Gastroesophageal sphincter (tissue), 4 donors: ENCODE data around the gene NPY1R. TPM values are rescaled to one million over a fixed set of nuclear protein-coding genes. Genes with fewer than 3 reads are reported as not detected.

ENCODE experiments used
- ATAC-seq: fragments of 150-250 bp; one replicate; pipeline ENCODE4 v1.9.1; 2016; ENCODE audit warnings: mild to moderate bottlenecking, moderate library complexity
- H3K27ac ChIP-seq, 4 donors: fragments of 200-600 bp; sonication (generic) in 3 of 4; 1 replicate in 3 of 4; 2 replicates in 1 of 4; pipeline ENCODE4 v1.5.1; 2016 to 2019
- H3K27me3 ChIP-seq: fragments of 200-600 bp; sonication (generic); one replicate; pipeline ENCODE4 v1.5.1; 2019
- H3K36me3 ChIP-seq, 2 donors: fragments of 200-600 bp; sonication (generic); one replicate each; pipeline ENCODE4 v1.5.1; 2019; ENCODE audit warnings: control low read depth in 1 of 2
- H3K4me1 ChIP-seq, 3 donors: fragments of 200-600 bp; sonication (generic); 1 replicate in 2 of 3; 2 replicates in 1 of 3; pipeline ENCODE4 v1.5.1; 2016 to 2019; ENCODE audit warnings: control low read depth in 2 of 3
- H3K4me3 ChIP-seq, 2 donors: fragments of 200-600 bp; sonication (generic); one replicate each; pipeline ENCODE4 v1.5.1; 2019; ENCODE audit warnings: mild to moderate bottlenecking in 1 of 2, moderate library complexity in 1 of 2
- H3K9me3 ChIP-seq, 3 donors: fragments of 200-600 bp; sonication (generic); one replicate each; pipeline ENCODE4 v1.5.1; 2017 to 2019; ENCODE audit warnings: control low read depth in 2 of 3
- CTCF ChIP-seq, 4 experiments: fragments of 200-600 bp in 2 of 4; fragments of 450-650 bp in 2 of 4; sonication (generic) in 1 of 4; IDR thresholded peaks; one replicate each; pipeline ENCODE4 v1.5.1; 2017 to 2019; ENCODE audit warnings: antibody characterized with exemption in 4 of 4, mild to moderate bottlenecking in 2 of 4, moderate library complexity in 2 of 4
- EP300 ChIP-seq: sonication (generic); formaldehyde crosslinking; IDR thresholded peaks from one replicate; pipeline ENCODE4 v1.6.1; 2017; ENCODE audit warnings: antibody characterized with exemption, mild to moderate bottlenecking
- POLR2A ChIP-seq, 2 donors: fragments of 450-650 bp; IDR thresholded peaks; one replicate each; pipeline ENCODE4 v1.6.1; 2017; ENCODE audit warnings: antibody characterized with exemption in 2 of 2, mild to moderate bottlenecking in 2 of 2, moderate library complexity in 1 of 2
- POLR2AphosphoS5 ChIP-seq: sonication (generic); formaldehyde crosslinking; IDR thresholded peaks from one replicate; pipeline ENCODE4 v1.6.1; 2017; ENCODE audit warnings: antibody characterized with exemption
- WGBS, 2 donors: methylation state at CpG; one replicate each; pipeline ENCODE4 v1.1.5; 2018; ENCODE audit warnings: low coverage in 1 of 2; 5-methylcytosine and 5-hydroxymethylcytosine counted together
- total RNA-seq, 4 donors: library from RNA; depleted of rRNA; stranded (reverse); fragments of >200 nt; gene quantifications; one replicate each; pipeline ENCODE4 v1.1.0, GENCODE V29; 2016

The NPY1R gene
- total RNA-seq = 1 to 10 TPM; 1.1 to 5.4 (median 4.1) TPM

GRCh38 chr4:163332526-163333406 is at the start of gene NPY1R:
Gene NPY1R (minus strand): TSS chr4:163332596. CDS start chr4:163326554, 6,042 bp downstream.
- H3K4me3 ChIP-seq = peak within 1 kb of the TSS; percentile 28 to 59
- peak within 1 kb of the TSS in 2 of 4 donors; percentile 7 to 30 for H3K27ac ChIP-seq
- no peaks in the 10 kb centered on the region for H3K9me3 ChIP-seq
- H3K36me3 ChIP-seq = no peaks in the 10 kb centered on the region
- peaks cover 0 to 26% (median 0%) of the 10 kb centered on the region in 3 donors for H3K4me1 ChIP-seq
- H3K27me3 ChIP-seq = peaks cover 54% of the 10 kb centered on the region
- peak in 3 of 4 experiments; percentile 45 to 73 (median 54) for TF ChIP-seq CTCF (IDR thresholded peaks at IDR 0.05)
- no peak for TF ChIP-seq POLR2A (IDR thresholded peaks at IDR 0.05)
- no peak for TF ChIP-seq EP300
- TF ChIP-seq POLR2AphosphoS5 = no peak
- 7 to 32% methylated on average over 5 to 21 of the region's 36 CpGs for WGBS, 2 donors
- peak; percentile 85 for ATAC-seq

DNA sequence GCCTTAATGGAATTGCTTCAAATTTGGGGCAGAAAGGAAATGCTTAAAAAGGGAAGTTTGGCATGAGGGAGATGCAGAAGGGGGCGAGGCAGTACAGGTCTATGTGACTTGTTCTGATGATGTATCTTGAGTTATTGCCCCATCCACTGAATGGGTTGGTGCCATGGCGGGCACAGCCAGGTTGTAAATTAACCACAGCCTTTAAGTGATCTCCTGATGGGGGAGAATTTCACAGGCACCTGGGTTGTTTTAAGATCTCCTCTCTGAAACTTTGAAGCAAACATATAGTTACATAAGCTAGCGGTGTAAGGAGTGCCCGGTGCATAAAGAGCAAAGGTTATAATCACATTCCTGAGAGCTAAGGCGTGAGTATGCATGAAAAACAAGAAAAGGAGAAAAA is 48.3 kb upstream of the NPY1R start:
- no peaks in the 10 kb centered on the region for H3K9me3 ChIP-seq
- no peaks in the 10 kb centered on the region for H3K4me1 ChIP-seq
- TF ChIP-seq POLR2A (IDR thresholded peaks at IDR 0.05) (no peak), POLR2AphosphoS5 (no peak), CTCF (IDR thresholded peaks at IDR 0.05) (no peak)
- 66 to 68% methylated on average over 5 of the region's 5 CpGs for WGBS, 2 donors
- H3K36me3 ChIP-seq = no peaks in the 10 kb centered on the region
- no peaks in the 10 kb centered on the region for H3K27me3 ChIP-seq
- H3K4me3 ChIP-seq = no peak overlapping the region
- H3K27ac ChIP-seq = no peak overlapping the region
- ATAC-seq = no peak

- no peaks in the 10 kb centered on the region for H3K27me3 ChIP-seq
- no peaks in the 10 kb centered on the region for H3K9me3 ChIP-seq
- H3K36me3 ChIP-seq = no peaks in the 10 kb centered on the region
- H3K4me3 ChIP-seq = no peak overlapping the region
- no peaks in the 10 kb centered on the region for H3K4me1 ChIP-seq
- ATAC-seq = no peak
- TF ChIP-seq EP300 = no peak
- TF ChIP-seq POLR2AphosphoS5 = no peak
- no peak for TF ChIP-seq CTCF (IDR thresholded peaks at IDR 0.05)
- no peak for TF ChIP-seq POLR2A (IDR thresholded peaks at IDR 0.05)
- no peak overlapping the region for H3K27ac ChIP-seq
Observed at GRCh38 chr4:163378661-163379060, 46.3 kb upstream of the NPY1R start.

GRCh38 chr4:163372029-163372428 is 39.6 kb upstream of the NPY1R start:
- TF ChIP-seq POLR2AphosphoS5 = no peak
- no peak for TF ChIP-seq POLR2A (IDR thresholded peaks at IDR 0.05)
- ATAC-seq = no peak
- whole genome bisulfite sequencing, 2 donors = 87 to 94% methylated on average over 4 to 5 of the region's 5 CpGs

GRCh38 chr4:163367651-163368050 is 35.3 kb upstream of the NPY1R start:
- ATAC-seq = no peak
- Histone ChIP-seq H3K4me1 (no peaks in the 10 kb centered on the region), H3K27ac (no peak overlapping the region), H3K4me3 (no peak overlapping the region), H3K9me3 (no peaks in the 10 kb centered on the region), H3K36me3 (no peaks in the 10 kb centered on the region), H3K27me3 (peaks cover 11% of the 10 kb centered on the region)
- WGBS, 2 donors = 62 to 70% methylated on average over 2 to 3 of the region's 3 CpGs
- no peak for TF ChIP-seq POLR2AphosphoS5
- no peak for TF ChIP-seq EP300
- TF ChIP-seq CTCF (IDR thresholded peaks at IDR 0.05) = no peak
- TF ChIP-seq POLR2A (IDR thresholded peaks at IDR 0.05) = no peak

More at GRCh38 chr4:163372029-163372428, 39.6 kb upstream of the NPY1R start:
- Histone ChIP-seq H3K4me1 (no peaks in the 10 kb centered on the region), H3K27me3 (no peaks in the 10 kb centered on the region), H3K36me3 (no peaks in the 10 kb centered on the region), H3K27ac (no peak overlapping the region), H3K9me3 (no peaks in the 10 kb centered on the region), H3K4me3 (no peak overlapping the region)
